Activated naive CD4-positive, alpha-beta T cell treated with anti-CD3 and anti-CD28 coated beads, Interleukin-2, amount 10 ng/mL, durations not matched to agents 7 days and 5 days (primary cell): Measurements from ENCODE around the gene OMA1.

ENCODE experiments used
- CTCF ChIA-PET: fragments of 350-600 bp; sonication (Branson Sonifier 250); formaldehyde crosslinking; loops from one replicate; lab custom pipeline; 2021; ENCODE audit warnings: antibody characterized with exemption; lab: Charles Lee
- DNase-seq: peaks from one replicate; pipeline ENCODE4 v3.0.0-alpha.2; 2020
- H3K27ac Mint-ChIP-seq: one replicate; pipeline ENCODE4 v1.8.0; 2021; ENCODE audit warnings: mild to moderate bottlenecking, moderate library complexity, mixed read lengths
- H3K27me3 Mint-ChIP-seq: one replicate; pipeline ENCODE4 v1.8.0; 2021; ENCODE audit warnings: mild to moderate bottlenecking, mixed read lengths
- H3K36me3 Mint-ChIP-seq: one replicate; pipeline ENCODE4 v1.8.0; 2021; ENCODE audit warnings: mixed read lengths
- H3K4me1 Mint-ChIP-seq: one replicate; pipeline ENCODE4 v1.8.0; 2021; ENCODE audit warnings: mixed read lengths
- H3K4me3 Mint-ChIP-seq: one replicate; pipeline ENCODE4 v1.8.0; 2021; ENCODE audit warnings: mild to moderate bottlenecking, moderate library complexity, mixed read lengths
- H3K9me3 Mint-ChIP-seq: one replicate; pipeline ENCODE4 v1.8.0; 2021; ENCODE audit warnings: mixed read lengths

OMA1 gene

DNA sequence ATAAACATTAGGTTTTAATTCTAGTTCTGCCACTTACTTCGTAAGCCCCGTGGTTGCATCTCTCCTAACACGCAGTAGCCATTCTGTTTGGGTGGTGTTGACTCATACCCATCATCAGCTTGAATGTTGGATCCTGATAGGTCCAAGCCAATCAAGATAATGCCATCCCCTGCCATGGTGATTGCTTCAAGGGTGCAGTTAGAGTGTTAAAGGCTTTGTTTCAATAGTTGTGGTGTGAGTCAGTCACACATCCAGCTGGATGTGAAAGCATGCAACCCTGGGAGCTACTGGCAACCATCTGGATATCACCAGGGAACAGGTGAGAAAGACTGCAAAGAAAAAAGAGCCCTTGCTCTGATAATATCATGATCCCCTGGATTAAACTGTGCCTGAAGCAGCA, 69.1 kb downstream of the OMA1 start:
- H3K27ac Mint-ChIP-seq = no peak overlapping the region
- peaks cover under 1% of the 10 kb centered on the region for H3K9me3 Mint-ChIP-seq
- CTCF ChIA-PET = no interaction called here

DNA sequence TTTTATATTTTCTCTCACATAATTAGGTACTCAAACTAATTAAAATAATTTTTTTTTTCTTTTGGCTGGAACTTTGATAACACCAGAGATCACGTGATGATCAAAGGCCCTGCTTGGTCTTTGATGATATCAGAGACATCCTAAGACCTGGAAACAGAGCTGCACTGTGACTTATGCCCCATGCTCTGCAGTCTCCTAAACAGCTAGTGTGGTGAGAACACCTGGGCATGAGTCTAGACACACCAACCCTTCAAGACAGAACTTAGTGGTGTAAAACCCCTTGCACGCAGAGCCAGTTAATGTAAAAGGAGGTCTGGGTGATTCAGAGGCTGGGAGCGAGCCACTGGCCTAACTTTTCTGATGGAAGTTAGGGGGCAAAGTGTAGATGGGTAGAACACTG, 70.3 kb downstream of the OMA1 start:
- Mint-ChIP-seq H3K27me3 (no peaks in the 10 kb centered on the region), H3K27ac (no peak overlapping the region), H3K4me3 (no peak overlapping the region), H3K9me3 (no peaks in the 10 kb centered on the region), H3K4me1 (no peaks in the 10 kb centered on the region), H3K36me3 (peaks cover 10% of the 10 kb centered on the region)
- CTCF ChIA-PET = no interaction called here
- DNase-seq = no peak

More for the DNA sequence above, 69.1 kb downstream of the OMA1 start:
- peaks cover 14% of the 10 kb centered on the region for H3K36me3 Mint-ChIP-seq
- no peak overlapping the region for H3K4me3 Mint-ChIP-seq
- H3K4me1 Mint-ChIP-seq = no peaks in the 10 kb centered on the region
- no peak for DNase-seq
- H3K27me3 Mint-ChIP-seq = no peaks in the 10 kb centered on the region

DNA sequence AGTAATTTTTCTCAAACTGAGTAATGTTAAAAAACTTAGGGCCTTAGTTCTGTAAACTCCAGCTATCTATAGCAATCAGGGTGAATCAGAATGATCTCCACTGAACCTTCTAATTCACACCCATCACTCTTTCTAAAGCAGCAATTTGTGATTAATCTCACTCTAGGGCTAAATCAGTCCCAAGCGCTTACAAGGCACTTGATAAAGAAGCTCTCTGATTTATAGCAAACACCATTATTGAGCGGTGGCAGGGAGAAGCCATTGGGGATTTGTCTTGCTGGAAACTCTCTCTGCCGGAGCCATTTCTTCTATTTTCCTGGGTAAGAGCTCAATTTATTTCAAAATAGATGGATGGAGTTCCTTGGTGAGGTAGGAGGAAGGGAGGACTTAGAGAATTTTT, 77.0 kb downstream of the OMA1 start:
- Mint-ChIP-seq H3K27me3 (no peaks in the 10 kb centered on the region), H3K27ac (no peak overlapping the region), H3K4me1 (no peaks in the 10 kb centered on the region), H3K36me3 (peaks cover 2% of the 10 kb centered on the region), H3K9me3 (no peaks in the 10 kb centered on the region), H3K4me3 (no peak overlapping the region)
- DNase-seq = no peak
- CTCF ChIA-PET = interaction anchor here (0.8 to 1.2 kb wide), 2 partner anchors 14 to 46 kb away, joined by 3 to 4 read pairs; no protein-coding TSS in a partner anchor

DNA sequence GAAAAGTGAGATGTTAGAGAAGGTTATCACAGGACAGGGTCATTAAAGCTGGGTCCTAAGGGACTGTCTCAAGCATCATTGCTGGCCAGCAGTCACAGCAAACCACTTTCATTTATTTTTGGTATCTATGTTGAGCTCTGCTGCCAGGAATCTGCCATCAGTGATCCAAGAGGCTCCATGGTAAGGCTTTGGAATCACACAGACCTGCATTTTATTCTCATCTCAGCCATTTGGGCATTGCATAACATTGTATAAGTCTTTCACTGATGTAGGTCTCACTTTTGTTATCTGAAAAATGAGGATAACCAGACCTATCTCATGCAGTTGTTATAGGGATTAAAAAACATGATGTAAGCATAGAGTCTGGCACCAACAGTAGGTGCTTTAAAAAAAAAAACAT, 77.5 kb downstream of the OMA1 start:
- Mint-ChIP-seq H3K27me3 (no peaks in the 10 kb centered on the region), H3K4me1 (no peaks in the 10 kb centered on the region), H3K36me3 (peaks cover 2% of the 10 kb centered on the region), H3K4me3 (no peak overlapping the region), H3K9me3 (no peaks in the 10 kb centered on the region), H3K27ac (no peak overlapping the region)
- CTCF ChIA-PET = interaction anchor here (0.8 kb wide), 1 partner anchor 47 kb away, joined by 4 read pairs; no protein-coding TSS in a partner anchor
- no peak for DNase-seq

GRCh38 chr1:58468612-58469011, 77.9 kb downstream of the OMA1 start:
- no peaks in the 10 kb centered on the region for H3K9me3 Mint-ChIP-seq
- CTCF ChIA-PET = no interaction called here

GRCh38 chr1:58466630-58467241, 79.8 kb downstream of the OMA1 start:
- H3K27ac Mint-ChIP-seq = no peak overlapping the region
- CTCF ChIA-PET = no interaction called here
- H3K9me3 Mint-ChIP-seq = no peaks in the 10 kb centered on the region
- H3K4me1 Mint-ChIP-seq = no peaks in the 10 kb centered on the region
- H3K4me3 Mint-ChIP-seq = no peak overlapping the region
- H3K27me3 Mint-ChIP-seq = no peaks in the 10 kb centered on the region
- DNase-seq = no peak
- H3K36me3 Mint-ChIP-seq = peaks cover 2% of the 10 kb centered on the region

More at GRCh38 chr1:58468612-58469011, 77.9 kb downstream of the OMA1 start:
- H3K36me3 Mint-ChIP-seq = peaks cover 2% of the 10 kb centered on the region
- no peaks in the 10 kb centered on the region for H3K27me3 Mint-ChIP-seq
- no peak overlapping the region for H3K4me3 Mint-ChIP-seq
- DNase-seq = no peak
- H3K27ac Mint-ChIP-seq = no peak overlapping the region
- no peaks in the 10 kb centered on the region for H3K4me1 Mint-ChIP-seq

DNA sequence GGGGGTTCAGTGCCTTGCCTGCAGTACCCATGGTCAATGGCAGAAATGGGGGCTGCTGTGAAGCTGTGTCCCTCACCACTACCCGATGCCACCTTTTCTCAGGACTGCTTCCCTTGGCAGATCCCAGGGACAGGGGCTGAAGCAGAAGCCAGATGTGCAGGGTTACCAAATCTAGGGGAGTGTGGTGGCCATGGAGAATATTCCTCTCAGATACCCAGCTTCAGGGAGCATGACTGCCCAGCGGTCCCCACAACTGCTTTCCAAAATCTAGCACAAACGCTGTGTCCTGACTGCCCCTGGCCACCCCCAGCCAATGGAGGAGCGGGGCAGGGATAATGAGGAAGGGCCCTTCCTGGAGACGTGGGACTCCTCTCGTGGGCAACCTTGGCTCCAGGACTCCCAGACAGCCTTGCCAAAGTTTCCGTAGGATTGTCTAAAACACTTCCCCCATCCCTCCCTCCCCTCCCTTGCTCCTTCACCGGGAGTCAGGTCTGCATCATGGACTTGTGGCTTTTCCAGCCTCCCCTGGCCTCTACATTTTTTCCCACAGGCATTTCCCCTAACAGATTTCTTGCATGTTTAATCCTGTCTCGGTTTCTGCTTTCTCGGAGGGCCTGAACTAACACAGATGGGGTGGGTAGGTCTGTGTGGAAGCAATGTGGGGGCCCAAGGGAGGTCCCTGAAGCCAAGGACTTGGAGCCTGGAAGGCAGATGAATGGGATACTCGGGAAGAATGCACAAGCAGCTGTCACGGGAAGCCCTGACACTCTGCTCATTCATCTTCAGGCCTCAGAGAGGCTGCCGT, 80.5 kb downstream of the OMA1 start:
- CTCF ChIA-PET = no interaction called here
- Mint-ChIP-seq H3K4me3 (no peak overlapping the region), H3K4me1 (no peaks in the 10 kb centered on the region), H3K27me3 (no peaks in the 10 kb centered on the region), H3K9me3 (no peaks in the 10 kb centered on the region), H3K27ac (no peak overlapping the region), H3K36me3 (peaks cover 2% of the 10 kb centered on the region)
- no peak for DNase-seq

- no peaks in the 10 kb centered on the region for H3K27me3 Mint-ChIP-seq
- CTCF ChIA-PET = no interaction called here
- no peak overlapping the region for H3K4me3 Mint-ChIP-seq
- DNase-seq = no peak
- peaks cover 2% of the 10 kb centered on the region for H3K36me3 Mint-ChIP-seq
- no peak overlapping the region for H3K27ac Mint-ChIP-seq
- no peaks in the 10 kb centered on the region for H3K4me1 Mint-ChIP-seq
- H3K9me3 Mint-ChIP-seq = no peaks in the 10 kb centered on the region
These were observed 81.3 kb downstream of the OMA1 start for GRCh38 chr1:58465176-58465575.

GRCh38 chr1:58460469-58460868, 86.1 kb downstream of the OMA1 start:
- Mint-ChIP-seq H3K36me3 (no peaks in the 10 kb centered on the region), H3K4me1 (no peaks in the 10 kb centered on the region)
- no peak for DNase-seq

GRCh38 chr1:58459911-58460310, 86.6 kb downstream of the OMA1 start:
- CTCF ChIA-PET = no interaction called here

More at GRCh38 chr1:58460469-58460868, 86.1 kb downstream of the OMA1 start:
- Mint-ChIP-seq H3K4me3 (no peak overlapping the region), H3K9me3 (no peaks in the 10 kb centered on the region), H3K27ac (no peak overlapping the region), H3K27me3 (no peaks in the 10 kb centered on the region)
- CTCF ChIA-PET = no interaction called here

DNA sequence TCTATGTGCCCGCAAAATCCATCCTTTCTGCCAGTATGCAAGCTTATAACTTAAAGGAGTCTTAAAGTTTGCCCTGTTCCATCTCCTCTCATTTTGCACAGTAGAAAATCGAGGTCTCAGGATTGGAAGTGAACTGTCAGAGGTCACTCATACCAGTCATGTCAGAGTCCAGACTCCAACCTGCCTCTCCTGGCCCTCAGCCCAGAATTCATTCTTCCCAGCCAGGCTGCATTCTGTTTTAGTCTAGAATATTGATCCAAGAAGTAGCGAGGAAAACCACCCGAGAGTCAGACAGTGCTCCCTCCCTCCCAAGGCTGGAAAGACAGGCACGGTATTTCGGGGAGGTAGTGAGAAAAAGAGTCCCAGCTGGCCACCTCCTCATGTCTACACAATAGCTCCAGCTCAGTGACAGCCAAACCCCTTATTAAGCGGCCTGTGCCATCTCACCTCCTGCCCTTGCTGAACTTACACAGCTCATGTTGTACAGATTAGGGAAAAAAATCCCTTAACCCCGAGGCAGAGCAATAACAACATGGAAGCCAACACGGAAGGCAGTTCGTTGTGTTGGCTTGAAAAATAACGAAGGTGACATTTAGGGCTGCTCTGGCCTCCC, 89.4 kb downstream of the OMA1 start:
- Mint-ChIP-seq H3K27ac (no peak overlapping the region), H3K27me3 (no peaks in the 10 kb centered on the region), H3K4me3 (no peak overlapping the region), H3K9me3 (no peaks in the 10 kb centered on the region), H3K4me1 (no peaks in the 10 kb centered on the region), H3K36me3 (no peaks in the 10 kb centered on the region)
- no peak for DNase-seq
- CTCF ChIA-PET = interaction anchor here (0.9 kb wide), 1 partner anchor 50 kb away, joined by 3 read pairs; no protein-coding TSS in a partner anchor

More at GRCh38 chr1:58459911-58460310, 86.6 kb downstream of the OMA1 start:
- H3K27ac Mint-ChIP-seq = no peak overlapping the region
- no peaks in the 10 kb centered on the region for H3K4me1 Mint-ChIP-seq
- no peaks in the 10 kb centered on the region for H3K9me3 Mint-ChIP-seq
- no peak for DNase-seq
- no peaks in the 10 kb centered on the region for H3K36me3 Mint-ChIP-seq
- H3K27me3 Mint-ChIP-seq = no peaks in the 10 kb centered on the region
- H3K4me3 Mint-ChIP-seq = no peak overlapping the region

GRCh38 chr1:58456470-58456869, 90.1 kb downstream of the OMA1 start:
- no peak for DNase-seq
- Mint-ChIP-seq H3K4me1 (no peaks in the 10 kb centered on the region), H3K27ac (no peak overlapping the region), H3K4me3 (no peak overlapping the region), H3K9me3 (no peaks in the 10 kb centered on the region), H3K27me3 (no peaks in the 10 kb centered on the region), H3K36me3 (no peaks in the 10 kb centered on the region)
- CTCF ChIA-PET = interaction anchor here (0.9 kb wide), 1 partner anchor 50 kb away, joined by 3 read pairs; no protein-coding TSS in a partner anchor

DNA sequence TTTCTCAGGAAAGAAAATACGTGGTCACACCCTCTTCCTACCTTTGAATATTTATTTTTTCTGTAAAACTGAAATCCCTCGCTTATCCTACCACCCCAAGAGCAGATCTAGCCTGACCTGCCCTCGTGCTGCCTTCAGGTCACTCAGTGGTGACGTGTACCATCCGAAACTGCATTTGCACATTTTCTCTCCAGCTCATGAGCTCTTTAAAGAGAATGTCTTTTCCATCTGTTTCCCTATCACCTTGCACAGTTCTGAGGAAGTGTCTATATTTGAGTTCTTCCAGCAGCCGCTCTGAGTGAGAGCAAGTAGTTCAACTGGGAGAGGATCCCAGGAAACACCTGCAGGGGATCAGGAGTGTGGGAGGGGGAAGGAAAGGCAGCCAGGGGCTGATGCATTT, 91.7 kb downstream of the OMA1 start:
- Mint-ChIP-seq H3K36me3 (no peaks in the 10 kb centered on the region), H3K27me3 (no peaks in the 10 kb centered on the region), H3K9me3 (no peaks in the 10 kb centered on the region), H3K4me3 (no peak overlapping the region), H3K27ac (no peak overlapping the region), H3K4me1 (no peaks in the 10 kb centered on the region)
- no peak for DNase-seq
- CTCF ChIA-PET = no interaction called here

- Mint-ChIP-seq H3K9me3 (no peaks in the 10 kb centered on the region), H3K4me3 (no peak overlapping the region), H3K27me3 (no peaks in the 10 kb centered on the region), H3K4me1 (no peaks in the 10 kb centered on the region), H3K36me3 (no peaks in the 10 kb centered on the region), H3K27ac (no peak overlapping the region)
- CTCF ChIA-PET = no interaction called here
- no peak for DNase-seq
These were observed 92.1 kb downstream of the OMA1 start for GRCh38 chr1:58454385-58454784.
